OCI-LY1 (cell line): ENCODE data around the gene WBP2.

Experiments
- H2AFZ ChIP-seq: fragments of 200-600 bp; sonication (generic), shearing (Covaris generic); 2 replicates; pipeline ENCODE4 v1.6.0; 2014; ENCODE audit warnings: antibody characterized with exemption, mild to moderate bottlenecking, low read length
- H3F3A ChIP-seq: fragments of 200-600 bp; sonication (generic), shearing (Covaris generic); 2 replicates; pipeline ENCODE4 v1.6.0; 2014; ENCODE audit warnings: mild to moderate bottlenecking, antibody characterized with exemption, low read length, moderate library complexity; ENCODE audit not compliant: insufficient read depth
- H3K27ac ChIP-seq: fragments of 200-600 bp; sonication (generic); 2 replicates; pipeline ENCODE4 v1.5.1; 2014; ENCODE audit warnings: low read length, mixed run types, mild to moderate bottlenecking, low read depth; ENCODE audit not compliant: poor library complexity, severe bottlenecking
- H3K27me3 ChIP-seq: fragments of 200-600 bp; sonication (generic); 2 replicates; pipeline ENCODE4 v1.6.0; 2014; ENCODE audit warnings: antibody characterized with exemption, mild to moderate bottlenecking, low read length, moderate library complexity; ENCODE audit not compliant: insufficient read depth
- H3K36me3 ChIP-seq: fragments of 200-600 bp; sonication (generic); 2 replicates; pipeline ENCODE4 v1.6.1; 2014; ENCODE audit warnings: mild to moderate bottlenecking, antibody characterized with exemption, low read length, moderate library complexity, mixed read lengths; ENCODE audit not compliant: insufficient read depth
- H3K4me1 ChIP-seq: fragments of 200-600 bp; sonication (generic); 2 replicates; pipeline ENCODE4 v1.5.1; 2014; ENCODE audit warnings: mild to moderate bottlenecking, low read length, moderate library complexity; ENCODE audit not compliant: insufficient read depth, severe bottlenecking
- H3K4me2 ChIP-seq: fragments of 200-600 bp; sonication (generic), shearing (Covaris generic); 2 replicates; pipeline ENCODE4 v1.6.1; 2014; ENCODE audit warnings: low read length
- H3K4me3 ChIP-seq: fragments of 200-600 bp; sonication (generic); 2 replicates; pipeline ENCODE4 v1.5.1; 2014; ENCODE audit warnings: low read length, low read depth, mild to moderate bottlenecking, mixed read lengths; ENCODE audit not compliant: poor library complexity, severe bottlenecking
- H3K79me2 ChIP-seq: fragments of 200-600 bp; shearing (Covaris generic); 2 replicates; pipeline ENCODE4 v1.6.1; 2016; ENCODE audit warnings: mixed run types, low read length, mixed read lengths; ENCODE audit not compliant: insufficient read depth
- H3K9ac ChIP-seq: fragments of 200-600 bp; sonication (generic), shearing (Covaris generic); 2 replicates; pipeline ENCODE4 v1.6.1; 2014; ENCODE audit warnings: mild to moderate bottlenecking, low read length, mixed read lengths
- H3K9me2 ChIP-seq: fragments of 200-600 bp; sonication (generic), shearing (Covaris generic); 2 replicates; pipeline ENCODE4 v1.6.1; 2014; ENCODE audit warnings: low read depth, mild to moderate bottlenecking, low read length, mixed read lengths
- H3K9me3 ChIP-seq: fragments of 200-600 bp; shearing (Covaris generic); 2 replicates; pipeline ENCODE4 v1.6.1; 2014; ENCODE audit warnings: low read length, mixed read lengths
- H4K20me1 ChIP-seq: fragments of 200-600 bp; sonication (generic), shearing (Covaris generic); 2 replicates; pipeline ENCODE4 v1.6.0; 2016; ENCODE audit warnings: mild to moderate bottlenecking, low read length; ENCODE audit not compliant: insufficient read depth
- EZH2 ChIP-seq: fragments of 200-600 bp; sonication (generic), shearing (Covaris generic); IDR thresholded peaks from 2 replicates; pipeline ENCODE4 v1.8.0; 2017; ENCODE audit warnings: borderline replicate concordance, mixed run types, mild to moderate bottlenecking, antibody characterized with exemption, low read length, moderate library complexity, mixed read lengths
- TF ChIP-seq, protein P1 (sequence below): fragments of 200-600 bp; sonication (generic), shearing (Covaris generic); IDR thresholded peaks from 2 replicates; pipeline ENCODE4 v1.5.1; 2017; ENCODE audit warnings: mild to moderate bottlenecking, antibody characterized with exemption, low read length, moderate library complexity, mixed read lengths

The WBP2 gene

DNA sequence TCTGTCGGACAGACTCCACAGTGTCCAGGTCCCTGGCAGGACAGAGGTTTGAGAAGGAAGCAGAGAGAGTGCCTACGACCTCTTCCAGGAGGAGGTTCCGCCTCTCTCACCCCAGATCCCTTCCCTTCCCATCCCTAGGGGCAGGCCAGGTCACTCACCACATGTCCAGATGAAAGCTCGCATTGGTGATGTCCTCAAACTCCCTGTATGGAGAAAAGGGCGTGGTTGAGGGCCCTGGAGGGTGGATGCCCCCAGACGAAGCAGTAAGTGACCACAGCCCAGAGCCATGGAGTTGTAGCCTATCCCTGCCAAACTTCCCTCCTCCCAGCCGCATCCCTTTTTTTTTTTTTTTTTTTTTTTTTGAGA lies 14.4 kb downstream of the WBP2 start:
- Histone ChIP-seq H3K4me3 (no peak overlapping the region), H4K20me1 (no peaks in the 10 kb centered on the region), H2AFZ (no peak overlapping the region), H3K9me3 (no peaks in the 10 kb centered on the region), H3K9ac (no peak overlapping the region), H3K27me3 (no peaks in the 10 kb centered on the region; the same call in 1 of the 2 replicates), H3K9me2 (no peaks in the 10 kb centered on the region), H3K4me1 (peaks cover 6% of the 10 kb centered on the region), H3F3A (no peaks in the 10 kb centered on the region), H3K36me3 (peaks cover 2% of the 10 kb centered on the region; the same call in 1 of the 2 replicates), H3K79me2 (no peaks in the 10 kb centered on the region), H3K27ac (no peak overlapping the region), H3K4me2 (no peak overlapping the region)
- TF ChIP-seq, protein P1, sequence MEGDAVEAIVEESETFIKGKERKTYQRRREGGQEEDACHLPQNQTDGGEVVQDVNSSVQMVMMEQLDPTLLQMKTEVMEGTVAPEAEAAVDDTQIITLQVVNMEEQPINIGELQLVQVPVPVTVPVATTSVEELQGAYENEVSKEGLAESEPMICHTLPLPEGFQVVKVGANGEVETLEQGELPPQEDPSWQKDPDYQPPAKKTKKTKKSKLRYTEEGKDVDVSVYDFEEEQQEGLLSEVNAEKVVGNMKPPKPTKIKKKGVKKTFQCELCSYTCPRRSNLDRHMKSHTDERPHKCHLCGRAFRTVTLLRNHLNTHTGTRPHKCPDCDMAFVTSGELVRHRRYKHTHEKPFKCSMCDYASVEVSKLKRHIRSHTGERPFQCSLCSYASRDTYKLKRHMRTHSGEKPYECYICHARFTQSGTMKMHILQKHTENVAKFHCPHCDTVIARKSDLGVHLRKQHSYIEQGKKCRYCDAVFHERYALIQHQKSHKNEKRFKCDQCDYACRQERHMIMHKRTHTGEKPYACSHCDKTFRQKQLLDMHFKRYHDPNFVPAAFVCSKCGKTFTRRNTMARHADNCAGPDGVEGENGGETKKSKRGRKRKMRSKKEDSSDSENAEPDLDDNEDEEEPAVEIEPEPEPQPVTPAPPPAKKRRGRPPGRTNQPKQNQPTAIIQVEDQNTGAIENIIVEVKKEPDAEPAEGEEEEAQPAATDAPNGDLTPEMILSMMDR: no peak
- TF ChIP-seq EZH2: no peak

DNA sequence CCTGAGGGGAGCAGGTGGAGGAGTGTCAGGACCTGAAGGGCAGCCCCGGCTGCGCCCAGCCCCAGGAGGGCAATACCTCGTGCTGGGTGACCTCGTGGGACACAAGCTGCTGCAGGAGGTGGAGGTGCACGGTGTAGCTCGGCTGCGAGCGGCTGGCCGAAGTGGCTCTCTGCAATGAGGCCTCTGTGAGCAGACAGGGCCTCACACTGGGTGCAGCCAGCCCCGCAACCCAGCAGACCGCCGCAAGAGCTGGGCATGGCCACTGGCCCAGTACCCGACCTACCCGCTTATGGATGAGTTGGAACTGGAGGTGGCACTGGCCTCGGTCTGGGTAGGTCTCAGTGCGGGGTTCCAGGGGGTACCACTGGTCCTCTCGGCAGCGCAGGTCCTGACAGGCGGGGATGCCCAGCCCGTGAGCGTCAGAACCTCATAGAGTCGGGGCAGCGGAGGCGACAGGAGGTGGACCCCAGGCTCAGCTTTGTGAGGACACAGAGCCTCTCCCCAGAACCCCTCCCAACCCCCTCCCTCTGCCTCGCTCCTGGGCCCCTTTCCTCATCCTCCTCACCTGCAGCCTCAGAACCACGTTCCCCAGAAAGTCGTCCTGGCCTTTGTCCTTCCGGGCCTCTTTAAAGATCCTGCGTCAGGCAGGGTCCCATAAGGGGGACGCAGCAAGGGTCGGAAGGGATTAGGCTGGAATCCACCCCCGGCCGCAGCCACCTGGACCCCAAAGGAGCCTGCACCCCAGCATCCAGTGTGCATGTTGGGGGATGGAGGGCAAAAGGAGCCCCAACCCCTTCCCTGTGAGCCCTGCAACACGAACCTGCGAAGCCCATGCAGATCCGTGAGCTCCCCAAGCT lies 15.0 kb downstream of the WBP2 start:
- Histone ChIP-seq H3K9ac (no peak overlapping the region), H3K4me1 (peaks cover 3% of the 10 kb centered on the region), H2AFZ (no peak overlapping the region), H3K9me3 (no peaks in the 10 kb centered on the region), H3K4me2 (no peak overlapping the region), H3F3A (no peaks in the 10 kb centered on the region), H3K9me2 (no peaks in the 10 kb centered on the region), H3K36me3 (no peaks in the 10 kb centered on the region), H4K20me1 (no peaks in the 10 kb centered on the region), H3K79me2 (no peaks in the 10 kb centered on the region), H3K27me3 (no peaks in the 10 kb centered on the region; the same call in 1 of the 2 replicates), H3K4me3 (no peak overlapping the region), H3K27ac (no peak overlapping the region)
- TF ChIP-seq, protein P1: no peak
- no peak for TF ChIP-seq EZH2

DNA sequence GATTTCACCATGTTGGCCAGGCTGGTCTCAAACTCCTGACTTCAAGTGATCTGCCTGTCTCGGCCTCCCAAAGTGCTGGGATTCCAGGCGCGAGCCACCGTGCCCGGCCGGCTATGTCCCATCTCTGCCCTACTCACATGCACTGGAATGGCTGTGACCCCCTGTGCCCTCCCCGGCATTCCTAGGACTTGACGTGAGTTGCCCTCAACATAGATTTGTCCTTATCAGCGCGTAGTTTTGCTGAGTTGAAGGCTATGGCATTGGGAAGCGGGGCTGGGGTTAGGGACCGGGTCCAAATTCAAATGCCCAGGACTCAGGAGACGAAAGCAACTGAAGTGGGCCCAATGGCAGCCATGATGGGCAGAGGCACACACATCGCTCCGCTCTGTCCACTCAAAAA lies 16.7 kb downstream of the WBP2 start:
- no peaks in the 10 kb centered on the region for H4K20me1 ChIP-seq
- no peak overlapping the region for H3K27ac ChIP-seq
- H3F3A ChIP-seq: no peaks in the 10 kb centered on the region
- no peaks in the 10 kb centered on the region for H3K4me1 ChIP-seq
- TF ChIP-seq EZH2: no peak
- TF ChIP-seq, protein P1: no peak
- H2AFZ ChIP-seq: no peak overlapping the region
- H3K79me2 ChIP-seq: no peaks in the 10 kb centered on the region
- H3K4me3 ChIP-seq: no peak overlapping the region
- peaks cover 2% of the 10 kb centered on the region; the same call in 1 of the 2 replicates for H3K27me3 ChIP-seq
- no peak overlapping the region for H3K9ac ChIP-seq
- no peaks in the 10 kb centered on the region for H3K36me3 ChIP-seq
- no peaks in the 10 kb centered on the region for H3K9me2 ChIP-seq
- no peak overlapping the region for H3K4me2 ChIP-seq
- no peaks in the 10 kb centered on the region for H3K9me3 ChIP-seq
